COLO668 (cell line): Measurements from ENCODE around the gene ARL14EP.

Source experiments
- DNase-seq: peaks from one replicate; lab custom pipeline; 2025; ENCODE audit not compliant: unreplicated experiment; lab: John Stamatoyannopoulos, UW

Gene ARL14EP

DNA sequence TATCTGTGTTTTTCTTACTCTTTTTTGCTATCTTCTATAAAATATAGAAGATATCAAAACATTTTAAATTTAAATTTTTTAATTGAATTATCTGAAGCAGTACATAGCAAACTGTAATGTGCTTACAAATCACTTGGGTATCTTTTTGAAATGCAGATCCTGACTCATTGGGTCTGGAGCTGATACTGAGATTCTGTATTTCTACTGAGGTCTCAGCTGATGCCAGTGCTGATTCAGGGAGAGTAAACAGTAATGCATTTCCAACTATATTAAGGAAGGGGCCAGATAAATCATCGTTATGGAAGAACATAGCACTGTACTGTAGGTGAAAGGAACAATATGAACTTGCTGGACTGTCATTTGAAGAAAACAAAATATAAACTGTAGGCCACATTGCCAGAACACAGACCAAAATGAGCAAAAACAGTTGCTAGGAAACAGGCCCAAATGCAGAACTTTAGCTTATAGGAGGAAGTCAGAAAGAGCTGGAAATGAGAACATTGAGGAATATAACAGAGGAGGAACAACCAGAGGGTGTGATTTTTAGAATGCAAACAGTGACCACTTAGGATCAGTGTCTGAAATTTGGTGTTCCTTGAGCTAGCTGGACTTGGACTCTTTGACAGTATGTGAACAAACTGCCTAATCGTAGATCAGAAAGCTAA, 3.3 kb downstream of the ARL14EP start:
- no peak for DNase-seq

DNA sequence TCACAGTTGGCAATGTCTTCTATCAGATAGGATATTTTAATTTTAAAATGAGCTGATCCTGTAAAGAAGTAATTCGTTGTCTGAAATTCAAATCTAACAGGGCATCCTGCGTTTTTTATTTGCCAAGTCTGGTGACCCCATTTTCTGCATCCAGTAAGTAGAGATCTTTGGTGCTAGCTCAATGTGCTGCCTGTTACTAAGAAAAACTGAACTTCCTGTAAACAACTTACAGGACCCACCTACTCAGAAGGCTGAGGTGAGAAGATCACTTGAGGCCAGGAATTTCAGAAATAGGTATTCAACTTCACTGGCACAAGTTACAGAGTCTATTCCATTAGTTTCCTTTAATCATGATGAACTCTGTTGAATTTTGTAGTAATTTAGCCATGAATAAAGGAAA, 4.0 kb downstream of the ARL14EP start:
- no peak for DNase-seq

DNA sequence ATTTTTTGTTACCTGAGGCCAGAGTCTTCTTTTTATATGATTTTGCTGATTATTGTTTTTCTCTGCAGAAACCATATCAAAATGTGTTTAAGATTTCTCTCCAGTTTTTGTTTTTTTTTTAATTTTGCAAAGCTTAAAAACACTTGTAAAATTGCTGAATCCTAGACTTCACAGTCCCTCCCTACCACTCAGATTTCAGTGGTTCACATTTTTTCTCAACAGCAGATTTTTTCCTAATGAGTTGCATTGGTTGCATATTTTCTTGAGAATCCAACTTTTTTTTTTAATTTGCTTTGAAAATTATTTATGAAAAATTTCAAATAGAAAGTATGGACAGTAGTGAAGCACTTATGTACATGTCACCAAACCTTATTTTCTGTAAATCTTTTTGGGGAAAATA, 5.8 kb downstream of the ARL14EP start:
- DNase-seq: no peak

DNA sequence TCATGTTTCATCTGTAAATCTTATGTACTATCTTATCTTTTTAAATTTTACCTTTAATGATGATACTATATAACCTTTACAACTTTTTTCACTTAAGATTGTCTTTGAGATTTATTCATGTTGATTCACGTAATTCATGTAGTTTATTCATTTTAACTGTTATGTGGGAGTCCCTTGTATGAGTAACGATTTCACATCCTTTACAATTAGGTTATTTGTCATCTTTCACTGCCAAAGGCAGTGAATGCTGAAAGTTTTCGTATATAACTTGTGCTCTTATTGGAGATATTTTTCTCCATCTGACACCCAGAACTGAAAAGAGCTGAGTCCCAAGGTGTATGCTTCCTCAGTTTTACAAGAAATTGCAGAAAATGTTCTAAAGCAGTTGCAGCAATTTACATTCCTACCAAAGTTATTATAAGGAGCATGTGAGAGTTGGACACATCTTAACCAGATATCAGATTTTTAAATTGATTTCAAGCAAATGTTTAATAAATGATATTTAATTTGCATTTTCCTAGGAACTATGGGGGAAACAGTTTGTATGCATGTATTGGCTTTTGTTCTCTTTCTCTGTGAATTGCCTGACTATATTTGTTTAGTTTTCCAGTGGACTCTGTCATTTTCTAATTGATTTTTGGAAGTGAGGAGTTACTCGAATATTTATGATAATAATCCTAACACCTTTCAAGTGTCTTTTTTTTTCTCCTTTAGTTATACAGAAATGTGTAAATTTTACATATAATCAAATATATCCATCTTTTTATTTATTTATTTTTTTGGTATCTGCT, 6.4 kb downstream of the ARL14EP start:
- no peak for DNase-seq

DNA sequence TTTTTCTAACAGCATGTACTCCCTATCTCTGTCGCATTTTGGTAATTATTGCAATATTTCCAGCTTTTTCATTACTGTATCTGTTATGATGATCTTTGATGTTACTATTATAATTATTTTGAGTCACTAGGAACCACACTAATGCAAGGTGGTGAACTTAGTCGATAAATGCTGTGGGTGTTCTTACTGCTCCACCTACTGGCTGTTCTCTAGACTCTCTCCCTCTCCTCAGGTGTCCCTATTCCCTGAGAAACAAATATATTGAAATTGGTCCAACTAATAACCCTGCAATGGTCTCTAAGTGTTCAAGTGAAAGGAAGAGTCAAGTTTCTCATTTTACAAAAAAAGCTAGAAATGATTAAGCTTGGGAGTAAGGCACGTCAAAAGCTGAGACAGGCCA, 10.5 kb downstream of the ARL14EP start:
- DNase-seq: no peak

DNA sequence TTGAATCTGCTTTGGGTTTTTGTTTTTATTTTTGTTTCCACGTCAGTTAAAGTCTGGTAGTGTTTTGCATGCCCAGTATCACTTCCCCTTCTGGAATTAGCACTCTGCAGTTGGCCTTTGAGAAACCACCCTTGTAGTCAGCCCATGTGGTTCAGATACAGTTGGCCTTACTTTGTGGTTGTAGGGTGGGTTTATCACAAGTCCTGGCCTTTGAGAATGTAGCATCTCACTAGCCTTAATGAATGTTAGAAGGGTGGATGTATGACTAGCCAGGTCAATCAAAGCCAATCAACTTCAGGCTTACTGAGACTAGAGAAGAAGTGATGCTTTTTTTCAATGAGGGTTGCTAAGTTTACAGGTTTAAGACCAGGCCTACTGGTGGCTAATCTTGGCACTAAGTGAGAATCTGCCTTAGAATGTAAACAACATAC, 19.8 kb downstream of the ARL14EP start:
- DNase-seq: no peak

DNA sequence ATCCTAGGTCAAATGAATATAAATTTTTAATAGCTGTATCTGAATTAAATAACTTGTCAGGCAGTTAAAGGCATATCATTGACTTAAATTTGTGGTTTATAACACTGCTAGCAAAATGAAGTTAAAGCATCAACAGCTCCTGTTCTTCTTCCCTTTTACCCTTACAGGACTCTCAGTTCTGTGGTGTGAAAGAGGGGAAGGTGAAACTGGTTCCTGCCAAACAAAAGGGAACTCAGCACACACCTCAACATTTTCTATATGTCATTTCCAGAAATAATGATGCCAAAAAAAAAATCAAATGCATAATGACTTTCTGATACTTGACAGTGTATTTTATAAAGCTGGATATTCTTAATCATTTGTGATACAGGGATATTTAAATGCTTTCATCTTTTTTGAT, 21.2 kb downstream of the ARL14EP start:
- no peak for DNase-seq

DNA sequence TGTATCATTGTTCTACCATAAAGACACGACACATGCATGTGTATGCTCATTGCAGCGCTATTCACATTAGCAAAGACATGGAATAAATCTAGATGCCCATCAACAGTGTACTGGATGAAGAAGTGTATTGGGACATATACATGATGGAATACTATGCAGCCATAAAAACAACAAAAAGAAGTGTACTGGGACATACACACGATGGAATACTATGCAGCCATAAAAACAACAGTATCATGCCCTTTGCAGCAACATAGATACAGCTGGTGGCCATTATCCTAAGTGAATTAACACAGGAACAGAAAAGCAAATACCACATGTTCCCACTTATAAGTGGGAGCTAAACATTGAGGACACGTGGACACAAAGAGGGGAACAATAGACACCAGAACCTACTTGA, 22.7 kb downstream of the ARL14EP start:
- DNase-seq: no peak

DNA sequence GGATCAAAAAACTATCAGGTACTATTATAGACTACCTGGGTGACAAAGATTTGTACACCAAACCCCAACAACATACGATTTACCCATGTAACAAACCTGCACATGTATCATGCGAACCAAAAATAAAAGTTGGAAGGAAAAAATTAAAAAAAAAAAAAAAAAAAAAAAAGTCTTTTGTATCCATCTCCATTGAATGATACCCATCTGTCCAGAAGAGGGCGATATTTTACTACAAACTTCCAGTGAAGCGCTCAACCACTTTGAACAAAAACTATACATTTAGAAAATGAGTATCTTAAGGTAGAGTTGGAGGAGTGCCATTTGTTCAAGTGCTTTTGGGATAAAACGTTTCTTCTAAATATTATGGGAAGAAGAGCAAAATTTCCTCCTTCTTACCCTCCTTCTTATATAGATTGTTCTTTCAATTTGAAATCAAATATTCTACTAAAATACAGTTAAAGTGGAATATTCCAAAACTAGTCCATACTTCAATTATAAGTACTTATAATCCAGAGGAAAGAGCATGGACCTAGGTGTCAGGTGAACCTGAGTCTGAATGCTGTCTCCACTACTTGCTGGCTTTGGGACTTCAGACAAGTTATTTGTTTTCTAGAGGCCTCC, 23.3 kb downstream of the ARL14EP start:
- DNase-seq: no peak

DNA sequence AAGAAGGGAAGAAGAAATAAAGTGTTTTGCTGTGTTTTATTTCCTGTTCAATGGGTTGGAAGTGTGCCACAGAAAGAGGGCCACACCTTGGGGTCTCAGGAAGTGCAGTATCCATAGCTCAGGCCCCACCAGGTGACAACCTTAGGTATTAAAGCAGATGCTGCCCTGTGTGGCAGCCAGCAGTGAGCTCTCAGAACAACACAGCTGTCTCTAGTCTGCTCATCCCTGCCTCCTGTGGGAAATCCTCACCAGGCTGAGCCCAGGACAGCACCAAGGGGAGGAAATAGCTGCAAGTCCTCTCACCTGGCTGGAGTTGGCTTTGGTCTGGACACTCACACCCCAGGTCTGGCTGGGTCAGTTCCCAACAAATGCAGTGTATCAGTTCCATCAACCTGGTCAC, 25.1 kb downstream of the ARL14EP start:
- DNase-seq: no peak

DNA sequence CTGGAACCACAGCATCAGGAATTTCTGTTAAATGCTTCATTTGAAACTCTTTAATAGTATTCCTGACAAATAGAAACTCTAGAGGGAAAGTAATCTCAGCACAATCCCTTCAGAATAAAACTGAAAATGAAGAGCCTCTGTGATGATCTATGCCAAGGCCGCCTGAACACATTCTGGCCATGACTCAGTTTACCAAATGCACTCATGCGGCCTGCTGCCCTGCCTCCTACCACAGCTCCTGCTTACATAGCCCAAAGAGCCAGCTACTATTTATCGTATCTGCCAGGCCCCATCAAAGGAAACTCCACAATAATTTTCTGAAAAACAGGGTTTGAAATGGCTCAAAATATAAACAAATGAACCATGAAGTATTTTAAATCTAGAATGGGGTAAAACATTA, 27.0 kb downstream of the ARL14EP start:
- no peak for DNase-seq

DNA sequence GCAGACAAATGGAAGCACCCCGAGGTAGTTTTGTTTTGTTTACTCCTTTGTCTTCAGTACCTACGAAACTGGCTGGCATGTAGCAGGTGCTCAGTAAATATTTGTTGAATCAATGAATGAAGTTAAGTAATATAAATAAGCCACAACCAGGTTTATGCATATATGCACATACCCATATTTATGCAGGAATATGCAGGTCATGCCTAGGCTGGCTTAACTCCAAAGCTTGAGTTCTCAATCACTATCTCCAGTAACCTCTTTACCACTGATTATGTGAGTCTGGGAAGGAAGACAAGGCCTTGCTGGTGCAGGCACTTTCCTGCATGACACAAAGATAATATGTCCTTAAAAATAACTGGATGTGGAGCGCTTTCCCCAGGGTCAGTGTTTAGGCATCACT, 27.5 kb downstream of the ARL14EP start:
- DNase-seq: no peak

DNA sequence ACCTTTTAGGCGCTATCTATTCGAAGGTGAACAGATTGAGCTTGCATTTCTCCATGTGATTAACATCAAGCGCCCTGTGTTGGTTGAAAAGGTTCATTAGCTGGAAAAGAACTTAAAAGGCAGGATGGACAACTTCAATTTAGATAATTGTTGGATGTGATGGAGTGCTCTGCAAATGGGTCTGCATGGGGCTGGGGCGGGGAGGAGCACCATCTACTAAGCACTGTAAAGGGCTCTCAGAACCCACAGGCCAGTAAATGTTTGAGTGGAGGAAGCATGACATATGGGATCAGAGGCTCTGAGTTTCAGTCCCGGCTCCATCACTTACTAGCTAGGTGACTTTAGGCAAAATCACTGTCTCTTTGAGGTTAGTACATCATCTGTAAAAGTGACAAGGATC, 28.2 kb downstream of the ARL14EP start:
- no peak for DNase-seq

DNA sequence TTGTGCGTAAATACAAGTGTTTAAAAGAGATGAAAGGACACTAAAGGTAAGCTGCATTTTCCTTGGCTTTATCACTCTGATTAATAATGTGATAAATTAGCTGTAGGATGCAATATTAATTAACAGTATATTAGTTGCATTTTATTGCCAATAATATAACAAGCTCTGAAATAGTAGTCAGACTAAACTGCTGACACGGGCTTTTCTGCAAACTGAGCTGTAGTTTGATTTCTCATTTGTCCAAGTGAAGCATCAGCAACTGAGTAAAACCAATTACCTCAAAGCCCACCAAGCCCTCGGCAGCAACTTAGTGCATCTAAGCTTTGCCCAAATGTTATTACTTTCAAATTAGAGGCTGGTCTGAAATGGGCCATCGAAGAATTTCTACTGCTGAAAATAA, 33.5 kb downstream of the ARL14EP start:
- no peak for DNase-seq

DNA sequence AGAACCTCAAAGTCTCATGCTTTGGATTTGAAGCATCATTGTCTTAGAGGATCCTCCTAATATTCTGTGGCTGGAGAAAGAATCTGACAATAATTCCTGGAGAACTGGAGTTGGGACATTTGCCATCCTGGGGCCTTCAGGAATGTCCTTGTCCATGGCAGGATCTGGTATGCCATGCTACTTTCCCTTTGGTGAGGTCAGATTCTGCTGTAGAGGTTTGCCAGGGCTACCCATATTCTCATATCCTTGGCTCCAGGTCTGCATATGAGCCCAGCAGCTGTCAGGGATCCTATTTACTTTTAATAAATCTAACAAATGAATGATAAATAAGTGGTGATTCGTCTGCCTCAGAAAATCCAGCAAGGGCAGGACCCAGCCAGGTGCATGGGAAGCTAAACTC, 35.0 kb downstream of the ARL14EP start:
- DNase-seq: no peak

DNA sequence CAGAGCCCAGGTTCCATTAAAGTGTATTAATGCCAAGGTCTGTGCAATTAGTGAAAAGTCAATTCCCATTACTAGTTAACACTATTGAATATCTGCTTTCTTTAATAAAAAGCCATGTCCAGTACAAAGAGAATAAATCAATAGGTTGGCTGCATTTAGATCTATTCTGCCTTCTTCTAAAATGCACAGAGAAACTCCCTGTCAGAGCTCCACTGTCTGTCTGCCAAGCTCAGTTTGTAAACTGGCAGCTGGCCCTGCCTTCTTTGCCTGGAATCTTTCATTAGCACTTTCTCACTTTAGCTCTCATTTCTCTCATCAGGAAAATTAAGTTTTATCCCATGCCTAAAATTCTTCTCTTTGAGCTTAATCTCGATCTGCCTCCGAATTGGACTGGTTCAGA, 35.6 kb downstream of the ARL14EP start:
- no peak for DNase-seq

DNA sequence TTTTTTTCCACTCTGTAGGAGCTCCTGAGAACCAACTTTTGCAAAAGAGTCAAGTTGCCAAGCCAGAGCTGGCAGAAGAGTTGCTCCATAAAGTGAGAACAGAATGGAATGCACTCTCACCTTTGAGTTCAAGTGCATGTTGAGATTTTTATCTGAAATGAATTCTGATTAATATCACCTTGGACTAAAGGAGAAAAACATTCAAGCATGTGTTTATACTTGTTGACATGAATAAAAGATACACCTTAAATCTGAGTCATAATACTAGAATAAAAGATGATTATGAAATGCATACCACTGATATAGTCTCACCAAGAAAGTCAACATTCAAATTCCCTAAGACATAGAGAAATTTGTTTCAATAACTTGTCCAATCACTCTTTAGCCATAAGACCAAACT, 37.8 kb downstream of the ARL14EP start:
- no peak for DNase-seq

DNA sequence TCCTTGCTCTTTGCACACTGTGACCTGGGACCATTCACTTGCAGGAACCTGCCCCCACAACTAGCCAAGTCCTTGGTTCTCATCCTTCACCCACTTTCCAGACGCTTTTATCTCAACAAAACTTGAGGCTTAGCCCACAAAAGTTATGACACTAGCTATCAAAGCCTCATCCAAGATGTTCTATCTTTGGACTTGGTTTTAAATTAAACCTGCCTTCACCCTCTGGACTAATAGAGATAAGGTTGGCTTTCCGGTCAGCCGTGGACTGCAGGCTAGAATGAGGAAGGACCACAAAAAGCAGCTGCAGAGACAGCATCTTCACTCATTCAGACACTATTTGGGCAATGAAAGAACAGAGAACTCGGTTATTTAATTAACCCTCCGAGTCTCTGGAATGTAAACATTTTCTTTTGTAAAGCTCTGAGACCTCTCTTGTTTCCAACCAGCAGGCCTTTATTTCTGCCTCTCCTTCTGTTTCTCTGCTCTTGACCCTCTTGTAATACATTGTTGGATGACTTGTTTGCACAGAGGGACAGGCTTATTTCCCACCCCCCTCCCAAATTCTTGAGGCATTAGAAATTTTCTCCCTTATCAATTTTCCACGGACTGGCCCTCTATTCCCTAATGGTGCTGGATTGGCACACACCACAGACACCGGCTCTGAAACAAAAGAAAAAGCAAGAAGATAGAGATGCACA, 41.4 kb downstream of the ARL14EP start:
- DNase-seq: no peak

DNA sequence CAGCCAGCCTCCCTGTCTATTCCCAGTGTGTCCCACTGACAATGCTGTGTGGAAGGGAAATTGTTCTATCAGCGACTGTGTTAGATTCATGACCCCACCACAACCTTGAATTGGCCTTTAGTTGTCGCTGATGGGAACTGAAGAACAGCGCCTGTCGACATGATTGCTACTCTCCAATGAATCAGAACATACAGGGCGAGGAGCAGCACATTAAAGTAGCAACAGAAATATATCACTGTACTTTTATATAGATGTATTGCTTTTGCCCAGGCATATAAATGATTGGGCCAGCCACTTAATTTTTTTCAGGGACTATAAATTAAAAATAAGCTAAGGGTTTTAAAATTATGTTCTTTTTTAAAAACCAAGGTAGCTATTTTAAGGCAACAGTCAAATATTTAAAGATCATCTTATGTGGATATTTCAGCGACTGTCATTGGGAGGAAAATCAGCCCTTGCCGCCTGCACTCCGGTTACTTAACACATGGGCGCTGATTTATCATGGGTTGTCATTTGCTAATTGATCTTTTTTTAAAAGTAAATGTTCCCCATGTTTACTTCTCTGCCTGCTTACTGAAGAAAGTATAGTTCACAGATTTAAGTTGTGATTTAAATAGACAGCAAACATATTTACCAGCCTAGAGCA, 42.1 kb downstream of the ARL14EP start:
- DNase-seq: no peak

DNA sequence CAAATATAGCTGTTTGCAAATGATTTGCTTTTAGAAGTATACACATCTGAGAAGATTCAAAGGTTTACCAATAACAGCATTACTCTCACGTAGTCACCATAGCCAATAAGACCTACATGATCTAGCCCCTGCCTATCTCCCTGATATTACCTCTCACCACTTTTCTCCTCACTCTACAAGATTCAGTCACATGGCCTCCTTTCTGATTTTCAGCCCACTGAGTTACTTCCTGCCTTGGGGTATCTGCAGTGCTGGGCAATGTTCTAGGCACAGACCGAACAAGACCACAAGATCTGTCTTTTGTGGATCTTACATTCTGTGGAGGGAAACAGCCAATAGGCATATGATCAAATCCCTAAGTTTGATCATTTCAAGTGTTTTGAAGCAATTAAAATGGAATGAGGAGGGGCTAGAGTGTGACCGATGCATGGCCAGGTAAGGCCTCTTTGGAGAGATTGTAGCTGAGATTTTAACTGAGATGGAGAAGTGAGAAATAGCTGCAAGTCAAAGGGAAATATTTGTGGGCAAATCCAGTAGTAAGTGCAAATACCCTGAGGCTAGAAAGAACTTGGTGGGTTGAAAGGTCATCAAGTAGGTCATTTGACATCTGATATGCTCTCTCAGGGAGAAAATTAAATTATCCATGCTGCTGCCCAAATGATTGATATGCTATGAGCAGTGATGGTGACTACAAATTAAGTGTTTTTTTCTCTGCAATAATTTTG, 43.1 kb downstream of the ARL14EP start:
- no peak for DNase-seq

DNA sequence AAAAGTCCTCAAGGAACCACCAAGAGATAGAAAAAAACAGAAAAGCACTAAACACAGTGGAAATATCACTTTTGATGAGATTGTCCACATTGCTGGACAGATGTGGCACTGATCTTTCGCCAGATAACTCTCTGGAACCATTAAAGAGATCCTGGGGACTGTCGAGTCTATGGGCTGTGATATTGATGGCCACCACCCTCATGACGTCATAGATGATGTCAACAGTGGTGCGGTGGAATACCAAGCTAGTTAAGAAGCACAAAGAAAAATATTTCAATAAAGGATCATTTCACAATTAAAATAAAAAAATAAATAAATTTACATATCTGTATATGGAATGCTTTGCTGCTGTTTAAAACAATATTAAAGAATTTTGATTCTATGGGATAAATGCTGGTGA, 45.5 kb downstream of the ARL14EP start:
- DNase-seq: no peak
